Hematopoietic multipotent progenitor cell treated with erythropoietin and hydrocortisone succinate and interleukin-3 and kit ligand, for 17 days (in vitro differentiated cells): Measurements from ENCODE around the gene MARCHF10.
"Not testable (repeated sequence)": the region's sequence is repeated elsewhere in the genome, so short reads cannot be mapped to it uniquely, and the experiment has no call there.

Source experiments
- DNase-seq: peaks from one replicate; pipeline ENCODE4 v3.0.0-alpha.2; 2015; ENCODE audit warnings: low spot score

Gene MARCHF10

DNA sequence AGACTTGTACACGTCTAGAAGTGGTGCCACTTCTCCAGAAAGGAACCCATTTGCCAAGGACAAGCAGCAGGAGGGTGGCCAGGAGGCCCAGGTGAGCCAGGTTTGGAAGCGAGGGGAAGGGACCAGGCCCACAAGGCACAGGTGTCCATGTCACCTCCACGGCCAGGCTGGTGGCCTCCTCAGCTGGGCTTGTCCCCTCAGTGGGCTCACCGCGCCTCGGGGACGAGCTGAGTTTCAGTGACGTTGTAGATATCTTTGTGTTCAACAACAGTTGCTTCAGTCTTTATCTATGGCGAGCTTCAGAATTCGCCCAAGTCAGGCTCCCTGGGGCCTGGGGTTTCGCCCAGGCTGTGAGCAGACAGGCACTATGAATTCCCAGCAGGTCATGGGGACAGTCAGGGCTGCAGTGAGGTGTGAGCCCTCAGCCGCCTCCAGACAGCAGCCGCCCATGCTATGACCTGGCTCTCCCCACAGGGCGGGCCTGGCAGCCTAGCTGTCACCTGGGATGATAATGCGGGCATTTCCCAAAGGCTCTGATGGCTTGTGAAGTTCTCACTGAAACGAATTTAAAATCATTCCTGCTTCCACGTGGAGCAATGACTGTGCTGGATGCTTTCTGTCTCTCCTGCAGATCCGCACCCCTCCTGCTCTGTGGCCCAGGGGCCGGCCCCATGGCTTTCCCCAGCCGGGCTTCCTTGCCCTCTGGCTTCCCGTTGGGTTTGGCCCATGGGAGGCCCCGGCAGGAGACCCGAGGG is 91.1 kb downstream of the MARCHF10 start:
- no peak for DNase-seq

DNA sequence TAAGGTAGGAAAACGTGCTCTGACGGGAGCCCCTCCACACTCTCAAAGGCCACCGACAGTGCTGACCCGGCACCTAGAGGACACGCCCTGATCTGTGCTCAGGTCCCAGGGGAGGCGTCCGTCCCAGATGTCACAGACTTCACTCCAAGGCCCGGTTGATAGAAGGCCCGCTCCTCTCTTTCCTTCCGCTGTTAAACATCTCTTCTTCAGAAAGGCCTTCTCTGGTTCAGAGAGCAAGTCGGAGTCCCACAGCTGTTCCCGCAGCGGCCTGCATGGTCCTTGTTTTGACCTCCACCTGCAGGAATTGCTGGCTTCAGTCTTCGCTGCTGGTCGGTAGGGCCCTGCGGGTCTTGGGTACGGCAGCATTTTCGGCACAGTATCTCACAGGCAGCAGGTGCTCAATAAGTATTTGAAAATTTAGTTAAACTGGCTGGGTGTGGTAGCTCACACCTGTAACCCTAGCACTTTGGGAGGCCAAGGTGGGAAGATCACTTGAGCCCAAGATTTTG is 92.2 kb downstream of the MARCHF10 start:
- DNase-seq: no peak

DNA sequence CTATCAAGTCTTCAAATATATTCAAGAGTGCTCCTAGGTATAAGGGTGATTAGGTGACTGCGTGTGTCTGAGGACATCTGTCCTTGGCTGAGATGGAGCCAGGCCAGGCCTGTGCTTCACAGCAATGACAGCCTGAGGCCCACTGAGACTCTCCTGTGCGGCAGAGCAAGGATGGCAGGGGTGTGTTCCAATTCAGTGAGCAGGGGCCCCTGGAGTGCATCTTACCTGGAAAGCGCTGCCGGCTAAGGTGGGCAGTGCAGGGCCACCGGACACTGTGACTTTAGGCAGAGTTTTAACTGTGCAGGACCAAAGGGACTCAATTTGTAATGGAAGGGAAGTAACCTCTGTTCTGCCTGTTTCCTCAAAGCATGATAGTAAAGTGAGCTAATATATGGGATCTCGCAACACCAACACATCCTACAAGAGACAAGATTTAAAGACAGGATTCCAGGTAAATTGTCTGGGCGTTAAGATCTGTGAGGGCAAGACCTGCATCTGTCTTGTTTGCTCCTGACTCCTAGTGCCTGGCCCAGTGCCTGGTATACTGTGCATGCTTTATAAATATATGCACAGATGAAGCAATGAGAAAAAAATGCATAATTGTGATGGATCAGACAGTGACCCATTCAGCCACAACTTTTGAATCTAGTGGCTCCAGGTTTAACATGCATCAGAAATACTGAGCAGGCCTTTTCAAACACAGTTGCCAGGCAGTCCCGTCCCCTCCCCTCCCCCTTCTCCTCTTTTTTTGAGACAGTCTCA is 93.9 kb downstream of the MARCHF10 start:
- no peak for DNase-seq

DNA sequence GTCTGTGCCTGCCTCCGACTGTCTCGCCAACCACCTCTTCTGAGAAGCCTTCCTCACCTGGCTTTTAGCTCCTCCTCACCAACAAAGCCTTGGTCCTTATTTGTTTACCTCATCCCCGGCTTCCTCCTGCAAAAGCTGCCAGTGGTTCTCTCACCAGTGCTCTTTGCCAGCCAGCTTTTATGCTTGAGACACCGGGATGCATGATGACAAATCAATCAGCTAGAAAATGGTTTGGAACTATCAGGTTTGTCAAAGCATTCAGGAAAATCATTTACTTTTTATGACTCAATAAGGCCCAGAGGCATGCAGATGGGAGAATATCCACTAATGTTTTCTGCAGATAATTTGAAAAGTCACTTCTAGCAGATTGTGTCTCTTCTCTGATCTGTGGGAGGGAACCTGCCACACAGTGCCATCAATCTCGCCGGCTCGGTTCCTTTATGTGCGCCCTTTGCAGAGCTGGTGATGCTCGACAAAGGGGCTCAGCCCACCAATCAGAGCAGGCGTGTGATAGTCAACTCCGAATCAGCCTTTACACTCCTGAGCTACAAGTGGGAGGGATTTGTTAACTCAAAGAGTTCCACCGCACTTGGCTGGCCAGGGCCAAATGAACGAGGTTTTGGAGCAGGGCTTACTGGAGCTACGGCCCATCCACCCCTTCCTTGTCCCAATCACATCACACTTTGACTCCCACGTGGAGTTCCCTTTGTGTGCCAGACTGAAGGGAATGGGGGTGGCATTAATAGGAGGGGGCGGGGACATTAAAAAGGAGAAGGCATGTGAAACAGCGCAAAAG is 94.8 kb downstream of the MARCHF10 start:
- no peak for DNase-seq

DNA sequence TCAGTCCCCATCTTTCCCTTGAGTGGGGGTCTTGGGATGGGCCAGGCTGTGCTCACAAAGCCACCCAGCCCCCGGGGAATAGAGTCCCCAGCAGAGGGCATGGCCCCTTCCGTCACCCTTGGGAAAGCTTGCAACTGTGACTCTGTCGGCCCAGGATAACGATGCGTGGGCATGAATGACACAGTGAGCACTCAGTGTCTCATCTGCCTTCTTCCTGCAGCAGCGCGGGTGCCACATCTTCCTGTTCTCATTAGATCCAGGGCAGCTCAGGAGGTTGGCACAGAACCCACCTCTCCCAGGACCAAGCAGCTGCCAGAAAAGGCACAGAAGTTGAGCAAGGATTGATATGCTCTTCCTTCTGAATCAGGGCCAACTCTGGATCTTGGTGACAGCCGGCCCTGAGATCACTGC is 95.9 kb downstream of the MARCHF10 start:
- DNase-seq: no peak

DNA sequence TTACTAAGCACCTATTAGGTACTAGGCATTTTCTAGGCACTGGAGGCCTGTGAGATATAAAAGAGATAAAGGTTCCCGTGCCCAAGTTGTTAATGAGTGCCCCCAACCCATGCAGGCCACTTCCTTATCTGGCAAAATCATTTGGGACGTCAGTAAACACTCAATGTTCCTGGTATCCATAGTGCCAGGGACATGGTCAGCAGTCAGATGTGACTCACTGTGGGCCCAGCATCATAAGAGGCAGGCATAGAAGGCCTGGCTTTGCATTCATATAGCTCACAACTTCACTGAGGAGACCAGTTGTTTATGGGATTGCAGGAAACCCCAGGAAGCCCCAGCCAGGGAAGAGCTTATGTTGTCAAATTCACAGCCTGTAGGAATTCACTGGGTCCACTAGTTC is 99.5 kb downstream of the MARCHF10 start:
- DNase-seq: no peak

DNA sequence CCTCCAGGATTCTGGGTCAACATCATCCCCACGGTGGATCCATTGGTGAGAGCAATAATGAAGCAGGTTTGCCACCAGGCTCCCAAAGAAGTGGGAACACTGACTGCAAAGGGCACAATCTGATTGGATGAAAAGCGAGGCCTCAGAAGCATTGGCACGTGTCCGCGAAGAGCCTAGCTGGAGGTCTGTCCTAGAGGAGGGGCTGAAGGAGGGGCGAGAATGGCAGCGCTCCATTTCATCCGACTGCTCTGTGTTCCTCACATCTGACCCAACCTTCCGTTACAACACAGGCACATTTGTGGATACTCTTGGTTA is 100.7 kb downstream of the MARCHF10 start:
- no peak for DNase-seq

DNA sequence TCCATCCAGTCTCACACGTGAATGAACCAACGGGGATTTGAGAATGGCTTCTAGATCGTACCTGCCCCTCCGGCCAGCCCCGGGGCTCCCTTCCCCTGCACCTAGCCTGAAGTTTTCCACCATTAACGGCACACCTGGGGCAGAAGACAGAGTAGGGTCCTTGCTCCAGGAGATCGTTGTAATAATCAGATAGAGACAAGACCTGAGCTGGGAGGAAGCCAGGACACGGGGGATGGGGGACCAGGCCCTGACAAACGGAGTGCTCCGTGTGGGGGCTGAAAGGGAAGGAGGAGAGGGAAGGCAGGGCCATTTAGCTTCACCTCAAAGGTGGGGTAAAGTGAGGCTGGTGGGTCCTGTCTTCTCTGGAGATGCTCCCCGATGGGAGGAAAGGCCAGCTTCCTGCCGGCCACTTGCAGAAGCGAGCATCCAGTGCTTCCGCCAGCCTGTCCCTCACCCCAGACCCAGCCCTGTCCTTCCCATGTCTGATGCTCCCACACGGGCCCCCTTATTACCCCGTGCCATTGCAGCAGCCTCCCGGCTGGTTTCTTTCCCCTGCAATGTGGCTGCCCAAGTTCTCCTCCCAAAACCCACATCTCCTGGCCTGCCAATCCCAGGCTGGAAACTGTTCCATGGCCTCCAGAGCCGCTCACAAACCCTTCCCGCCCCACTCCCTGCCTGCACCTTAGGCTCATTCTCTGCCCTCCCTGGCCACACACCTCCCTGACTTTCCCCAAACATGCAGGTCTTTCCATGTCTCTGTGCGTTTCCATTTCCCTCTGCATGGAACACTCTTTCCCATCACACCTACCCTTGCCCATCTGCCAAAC is 101.3 kb downstream of the MARCHF10 start:
- no peak for DNase-seq

DNA sequence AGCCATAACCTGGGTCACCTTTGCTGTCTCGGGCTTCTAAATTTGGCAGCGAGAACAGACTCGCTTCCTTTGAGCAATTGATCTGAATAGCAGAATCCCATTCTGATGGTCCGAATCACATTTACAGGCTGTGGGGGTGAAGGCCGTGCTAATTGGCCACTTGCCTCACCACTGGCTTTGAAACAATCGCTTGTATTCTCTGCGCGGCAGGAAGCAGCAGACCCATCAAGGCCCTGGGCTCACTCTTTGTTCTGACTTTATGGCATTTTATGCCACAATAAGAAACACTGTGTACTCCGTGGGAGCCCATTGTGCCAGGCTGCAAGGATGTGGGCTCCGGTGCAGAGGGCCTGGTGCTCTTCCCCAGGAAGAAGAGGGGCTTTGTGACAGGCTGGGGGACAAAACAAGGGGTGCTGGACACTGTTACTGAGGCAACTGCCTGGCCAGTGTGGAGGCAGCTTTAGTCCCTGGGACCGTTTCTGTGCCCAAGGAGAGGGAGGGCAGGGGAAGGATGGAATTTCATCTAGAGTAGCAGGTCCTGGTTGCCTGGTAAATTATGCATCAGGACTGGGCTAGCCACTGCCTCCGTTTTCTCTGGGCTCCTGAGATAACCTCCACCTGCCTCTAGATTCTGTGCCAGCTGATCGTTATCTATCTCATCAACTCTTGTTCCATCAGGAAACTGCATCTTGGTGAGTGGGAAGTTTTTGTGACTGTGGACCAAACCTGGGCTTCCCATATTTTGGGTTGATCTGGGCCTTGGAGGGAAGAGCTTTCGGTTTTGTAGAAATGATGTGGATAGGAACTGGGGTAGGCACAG is 102.1 kb downstream of the MARCHF10 start:
- DNase-seq: no peak

DNA sequence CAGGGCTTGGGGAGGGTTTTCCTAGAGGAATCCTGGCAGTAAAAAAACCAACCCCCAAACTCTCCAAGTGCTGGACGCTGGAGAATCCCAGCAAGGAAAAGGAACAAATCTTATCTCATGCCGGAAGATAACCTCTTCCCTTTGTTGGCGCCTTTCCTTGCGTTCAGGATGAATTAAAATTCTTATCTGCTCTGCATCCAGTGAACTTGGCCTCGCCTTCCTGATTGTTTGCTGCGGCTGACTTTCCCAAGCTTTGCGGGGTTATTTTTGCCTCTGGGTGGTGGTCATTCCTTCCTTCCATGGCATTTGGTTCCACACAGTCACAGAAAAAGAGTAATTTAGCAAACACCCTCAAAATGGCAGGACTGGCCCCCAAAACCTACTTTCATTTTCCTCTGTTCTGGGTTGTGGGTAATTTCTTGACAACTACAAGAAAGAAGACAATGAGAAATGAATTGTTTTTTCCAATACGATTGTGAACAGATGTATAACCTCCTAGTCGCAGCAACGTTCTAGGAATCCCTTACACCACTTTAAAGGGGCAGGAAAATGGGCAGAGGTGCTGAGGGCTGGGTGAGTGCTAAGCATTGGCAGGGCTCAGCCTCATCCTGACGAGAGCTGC is 102.8 kb downstream of the MARCHF10 start:
- DNase-seq: no peak

DNA sequence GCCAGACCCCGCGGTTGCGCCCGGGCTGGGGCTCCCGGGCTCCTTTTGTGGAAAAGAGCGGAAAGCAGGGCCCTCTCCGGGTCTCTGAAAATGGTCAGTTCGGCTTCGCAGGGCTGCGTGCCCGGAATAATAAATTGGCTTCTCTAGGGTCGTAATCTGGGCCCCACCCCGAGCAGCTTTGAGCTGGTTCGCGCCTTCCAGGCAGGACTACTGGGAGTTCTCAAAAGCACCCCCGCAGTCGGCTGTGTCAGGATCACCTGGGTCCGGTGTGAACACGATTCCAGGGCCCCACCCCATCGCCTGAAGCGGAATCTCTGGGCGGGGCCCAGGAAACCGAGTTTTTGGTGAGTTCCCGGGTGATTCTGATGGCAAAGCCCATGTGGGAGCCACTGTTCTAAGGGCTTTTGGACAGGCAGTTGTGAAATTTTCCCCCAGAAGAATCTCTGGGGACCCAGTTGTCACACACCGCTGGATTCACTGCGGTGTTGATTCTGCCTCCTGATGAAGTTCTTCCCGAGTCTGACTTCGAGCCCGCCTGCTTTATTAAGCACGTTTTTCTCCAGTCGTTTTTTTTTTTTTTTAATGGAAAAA is 103.6 kb downstream of the MARCHF10 start:
- DNase-seq: no peak

DNA sequence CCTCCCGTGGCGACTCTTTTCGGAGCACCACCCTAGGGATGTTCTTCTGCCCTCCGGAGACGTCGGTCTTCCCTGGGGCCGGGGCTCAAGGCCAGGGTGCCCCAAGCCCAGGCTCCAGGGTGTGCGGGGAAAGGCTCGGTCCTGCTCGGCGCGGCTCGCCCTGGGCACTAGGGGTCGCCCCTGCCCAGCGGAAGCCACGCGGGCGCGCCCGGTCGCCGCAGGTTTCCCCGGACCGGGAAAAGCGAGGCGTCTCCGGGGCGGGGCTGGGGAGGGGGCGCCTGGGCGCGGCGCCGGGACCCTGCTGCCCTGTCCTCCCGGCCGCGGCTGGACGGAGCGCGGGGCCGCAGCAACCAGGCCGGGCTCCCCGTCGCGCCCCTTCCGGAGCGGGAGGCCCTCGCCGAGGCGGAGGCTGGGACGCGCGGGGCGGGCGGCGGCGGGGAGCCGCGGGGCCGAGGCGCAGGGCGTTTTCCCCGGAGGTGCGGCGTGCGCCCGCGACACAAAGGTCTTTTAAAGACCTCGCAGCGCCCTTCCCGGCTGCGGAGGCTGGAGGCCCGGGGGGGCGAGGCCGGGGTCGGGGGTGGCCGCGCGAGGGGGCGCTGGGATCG is 104.2 kb downstream of the MARCHF10 start:
- peak; percentile 75 for DNase-seq

DNA sequence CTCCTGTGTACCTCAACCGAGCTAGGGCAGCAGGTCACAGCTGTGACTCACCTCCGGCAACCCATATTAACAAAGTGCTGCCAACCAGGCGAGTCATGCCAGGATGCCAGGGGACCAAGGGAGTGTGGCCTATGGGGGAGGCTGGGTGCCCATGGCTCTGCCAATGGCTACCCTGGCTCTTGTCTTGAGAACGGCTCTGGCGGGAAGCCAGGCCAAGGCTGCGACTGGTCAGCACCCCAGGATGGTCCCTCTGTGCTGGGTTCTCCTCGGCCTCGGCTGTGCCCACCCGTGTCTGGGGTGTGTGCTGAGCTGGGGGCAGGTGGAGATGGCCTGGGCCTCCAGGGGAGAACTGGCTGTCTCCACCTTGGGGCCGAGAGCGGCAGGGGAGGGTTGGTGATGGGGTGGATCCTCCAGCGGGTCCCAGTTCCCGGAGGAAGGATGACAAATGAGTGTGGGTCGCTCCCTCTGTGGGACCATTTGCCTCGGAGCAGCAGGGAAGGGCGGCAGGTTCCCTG is 104.8 kb downstream of the MARCHF10 start:
- peak; percentile 55 for DNase-seq

DNA sequence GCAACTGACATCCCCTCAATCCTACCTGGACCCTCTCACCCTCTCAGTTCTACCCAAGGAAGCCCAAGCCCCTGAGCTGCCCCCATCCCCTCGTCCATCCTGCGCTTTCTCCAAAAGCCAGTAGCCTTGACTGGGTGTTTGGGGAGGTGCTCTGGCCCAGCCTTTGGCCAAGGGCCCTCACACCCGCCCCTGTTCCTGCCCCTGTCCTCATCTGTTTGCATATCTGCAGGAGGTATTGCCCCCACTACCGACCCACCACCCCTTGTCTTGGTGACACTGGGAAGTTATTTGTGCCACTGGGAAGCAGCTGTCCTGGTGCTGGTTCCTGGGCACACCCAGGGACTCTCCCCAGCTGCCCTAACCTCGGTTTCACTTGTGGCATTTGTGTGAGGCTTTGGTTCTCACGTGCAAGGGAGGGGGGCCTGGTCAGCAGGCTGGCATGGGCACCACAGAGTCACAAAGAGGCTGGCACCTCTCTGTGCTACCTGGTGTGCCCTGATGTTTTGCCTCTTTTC is 105.3 kb downstream of the MARCHF10 start:
- DNase-seq: no peak

DNA sequence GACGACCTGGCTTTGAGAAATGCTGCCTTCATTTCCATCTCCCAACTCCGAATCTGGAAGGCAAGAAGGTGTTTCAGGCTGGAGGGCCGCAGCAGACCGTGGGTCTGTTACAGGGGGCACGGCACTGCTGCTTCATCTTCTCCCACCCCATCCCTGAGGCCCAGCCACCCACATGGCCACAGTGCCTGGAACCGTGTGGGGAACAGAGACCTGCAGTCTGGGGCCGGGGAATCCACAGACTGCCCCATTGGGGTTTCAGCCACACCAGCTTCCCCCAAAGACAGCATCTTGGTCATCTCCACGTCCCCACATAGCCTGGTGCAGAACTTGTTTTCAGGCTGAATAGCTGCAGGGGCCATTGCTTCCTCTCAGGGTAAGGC is 106.4 kb downstream of the MARCHF10 start:
- DNase-seq: no peak

DNA sequence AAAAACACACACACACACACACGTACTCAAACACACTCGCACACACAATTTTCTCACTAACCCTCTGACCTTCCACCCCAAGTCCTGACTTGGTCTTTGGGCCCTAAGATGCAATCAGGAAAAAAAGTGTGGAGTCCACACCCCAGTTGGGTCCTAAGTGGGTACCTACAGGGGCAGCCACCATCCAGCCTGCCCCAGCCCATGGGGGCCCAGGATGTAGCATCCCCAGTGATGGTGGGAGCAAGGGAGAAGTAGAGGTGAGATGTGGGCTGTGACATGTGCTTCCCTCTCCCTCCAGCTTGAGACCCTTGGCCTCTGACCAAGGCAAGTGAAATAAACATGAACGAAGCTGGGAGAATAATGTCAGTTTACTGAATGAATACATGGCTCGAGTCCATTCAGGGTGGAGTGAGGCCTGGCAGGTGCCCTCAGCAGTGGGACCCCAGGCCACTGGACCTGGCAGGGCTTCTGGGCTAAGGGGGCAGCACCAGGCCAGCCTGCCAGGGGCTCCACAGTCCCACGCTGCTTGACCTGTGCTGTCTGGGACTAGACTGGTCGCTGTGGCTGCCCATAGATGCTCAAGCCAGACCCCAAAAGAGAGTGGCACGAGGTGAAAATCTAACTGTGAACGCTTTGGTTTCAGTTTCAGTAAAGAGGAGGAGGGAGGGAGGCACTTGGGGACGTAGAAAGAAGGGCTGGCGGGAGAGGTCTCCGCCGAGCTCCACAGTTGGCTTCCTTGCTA is 107.0 kb downstream of the MARCHF10 start:
- no peak for DNase-seq

DNA sequence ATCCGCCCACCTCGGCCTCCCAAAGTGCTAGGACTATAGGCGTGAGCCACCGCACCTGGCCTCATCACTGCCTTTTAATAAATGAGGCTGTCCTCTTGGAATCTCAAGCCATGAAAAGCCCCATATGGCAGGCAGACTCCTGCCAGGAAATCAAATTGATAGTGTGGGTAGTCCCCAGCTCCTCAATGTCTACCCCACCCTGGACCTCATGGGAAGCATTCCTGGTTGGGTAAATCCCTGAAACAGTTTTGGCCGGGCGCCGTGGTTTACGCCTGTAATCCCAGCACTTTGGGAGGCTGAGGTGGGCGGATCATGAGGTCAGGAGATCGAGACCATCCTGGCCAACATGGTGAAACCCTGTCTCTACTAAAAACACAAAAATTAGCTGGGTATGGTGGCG is 109.7 kb downstream of the MARCHF10 start:
- not testable (repeated sequence) for DNase-seq

DNA sequence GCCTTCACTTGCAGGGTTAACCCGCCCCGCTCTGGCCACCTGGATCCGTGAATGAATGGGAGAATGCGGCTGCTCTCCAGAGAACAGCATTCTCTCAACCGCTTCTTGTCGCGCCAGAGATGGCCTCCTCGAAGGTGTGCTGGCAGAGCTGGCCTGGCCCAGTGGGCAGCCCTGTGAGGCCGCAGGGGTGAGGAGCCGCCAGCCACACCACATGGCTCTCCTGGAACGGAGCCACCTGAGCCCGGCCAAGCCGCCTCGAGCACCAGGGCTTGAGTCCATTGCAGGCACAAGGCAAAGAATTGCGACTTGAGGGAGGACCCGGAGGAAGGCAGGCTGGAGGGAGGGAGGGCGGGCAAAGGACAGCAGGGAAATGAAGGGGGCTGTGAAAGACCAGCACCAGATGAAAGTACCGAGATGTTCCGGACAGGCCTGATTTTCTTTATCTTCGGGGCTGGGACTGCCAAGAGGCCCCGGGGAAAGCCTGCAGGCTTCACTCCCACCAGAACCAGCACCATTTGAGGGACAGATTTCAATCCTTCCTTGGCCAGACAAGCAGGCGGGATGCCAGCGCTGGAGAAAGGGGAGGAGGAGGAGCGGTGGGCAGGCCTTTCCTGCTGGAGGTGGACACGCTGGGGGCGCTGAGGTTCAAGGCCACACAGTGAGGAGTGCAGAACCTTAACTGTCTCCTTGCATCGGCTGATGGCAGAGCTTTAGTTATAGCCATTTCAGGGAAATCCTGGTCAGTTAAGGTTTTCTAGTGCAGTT is 111.2 kb downstream of the MARCHF10 start:
- no peak for DNase-seq
